ENCODE data around the gene PLCG2. TPM values are rescaled to one million over a fixed set of nuclear protein-coding genes. Genes with fewer than 3 reads are reported as not detected.
"Not testable (repeated sequence)": the region's sequence is repeated elsewhere in the genome, so short reads cannot be mapped to it uniquely, and the experiment has no call there.

Gene PLCG2
- polyA plus RNA-seq, 3 donors, result 2.0 to 16.2 (median 8.4) TPM

- H3K27ac ChIP-seq (ENCODE audit: low read depth, low read length), result no peak overlapping the region
- WGBS, 3 donors, result 88 to 92% (median 89%) methylated on average over 3 of the region's 3 CpGs
These were observed 3.1 kb downstream of the PLCG2 start for GRCh38 chr16:81782236-81782635.

GRCh38 chr16:81784072-81784795 lies 5.1 kb downstream of the PLCG2 start:
- H3K27ac ChIP-seq (ENCODE audit: low read depth, low read length), result no peak overlapping the region
- WGBS, 3 donors, result 15 to 53% (median 39%) methylated on average over 3 of the region's 3 CpGs

GRCh38 chr16:81785138-81785924 lies 6.2 kb downstream of the PLCG2 start:
- WGBS, 3 donors, result 70 to 79% (median 74%) methylated on average over 7 of the region's 7 CpGs
- no peak overlapping the region for H3K27ac ChIP-seq (ENCODE audit: low read depth, low read length)

- 53 to 70% (median 62%) methylated on average over 6 of the region's 6 CpGs for WGBS, 3 donors
- H3K27ac ChIP-seq (ENCODE audit: low read depth, low read length), result no peak overlapping the region
These were observed 7.2 kb downstream of the PLCG2 start for GRCh38 chr16:81786321-81786720.

GRCh38 chr16:81786868-81787267 lies 7.8 kb downstream of the PLCG2 start:
- WGBS, 3 donors, result 59 to 78% (median 78%) methylated on average over 2 of the region's 2 CpGs
- H3K27ac ChIP-seq (ENCODE audit: low read depth, low read length), result no peak overlapping the region

GRCh38 chr16:81787659-81788058 lies 8.6 kb downstream of the PLCG2 start:
- H3K27ac ChIP-seq (ENCODE audit: low read depth, low read length), result no peak overlapping the region
- 79 to 82% (median 79%) methylated on average over 6 of the region's 6 CpGs for WGBS, 3 donors

- 75 to 85% (median 81%) methylated on average over 5 of the region's 5 CpGs for WGBS, 3 donors
- no peak overlapping the region for H3K27ac ChIP-seq (ENCODE audit: low read depth, low read length)
These were observed 11.2 kb downstream of the PLCG2 start for GRCh38 chr16:81790277-81790676.

GRCh38 chr16:81790830-81791435 lies 11.8 kb downstream of the PLCG2 start:
- 50 to 57% (median 51%) methylated on average over 2 of the region's 2 CpGs for WGBS, 3 donors
- no peak overlapping the region for H3K27ac ChIP-seq (ENCODE audit: low read depth, low read length)

GRCh38 chr16:81792828-81793227 lies 13.7 kb downstream of the PLCG2 start:
- no peak overlapping the region for H3K27ac ChIP-seq (ENCODE audit: low read depth, low read length)
- WGBS, 3 donors, result 75 to 92% (median 89%) methylated on average over 1 of the region's 1 CpG

- no peak overlapping the region for H3K27ac ChIP-seq (ENCODE audit: low read depth, low read length)
- WGBS, 3 donors, result 95 to 97% (median 96%) methylated on average over 3 of the region's 3 CpGs
These were observed 16.1 kb downstream of the PLCG2 start for GRCh38 chr16:81795193-81795592.

GRCh38 chr16:81796035-81796434 lies 16.9 kb downstream of the PLCG2 start:
- no peak overlapping the region for H3K27ac ChIP-seq (ENCODE audit: low read depth, low read length)
- 55 to 82% (median 61%) methylated on average over 2 of the region's 2 CpGs for WGBS, 3 donors

GRCh38 chr16:81796583-81797346 lies 17.7 kb downstream of the PLCG2 start:
- no peak overlapping the region for H3K27ac ChIP-seq (ENCODE audit: low read depth, low read length)
- 75 to 84% (median 80%) methylated on average over 10 of the region's 10 CpGs for WGBS, 3 donors

- H3K27ac ChIP-seq (ENCODE audit: low read depth, low read length), result no peak overlapping the region
- WGBS, 3 donors, result 51 to 84% (median 55%) methylated on average over 6 of the region's 6 CpGs
These were observed 18.4 kb downstream of the PLCG2 start for GRCh38 chr16:81797443-81797842.

- WGBS, 3 donors, result 31 to 72% (median 42%) methylated on average over 14 of the region's 14 CpGs
- no peak overlapping the region for H3K27ac ChIP-seq (ENCODE audit: low read depth, low read length)
These were observed 19.4 kb downstream of the PLCG2 start for GRCh38 chr16:81798311-81799137.

GRCh38 chr16:81799138-81799504 lies 20.0 kb downstream of the PLCG2 start:
- H3K27ac ChIP-seq (ENCODE audit: low read depth, low read length), result no peak overlapping the region
- 47 to 80% (median 54%) methylated on average over 2 of the region's 2 CpGs for WGBS, 3 donors

- WGBS, 3 donors, result 89 to 92% (median 90%) methylated on average over 5 of the region's 5 CpGs
- not testable (repeated sequence) for H3K27ac ChIP-seq (ENCODE audit: low read depth, low read length)
These were observed 22.6 kb downstream of the PLCG2 start for GRCh38 chr16:81801724-81802123.

GRCh38 chr16:81803332-81803731 lies 24.2 kb downstream of the PLCG2 start:
- H3K27ac ChIP-seq (ENCODE audit: low read depth, low read length), result no peak overlapping the region
- WGBS, 3 donors, result 97% methylated on average over 3 of the region's 3 CpGs

- WGBS, 3 donors, result 60 to 69% (median 63%) methylated on average over 2 of the region's 2 CpGs
- H3K27ac ChIP-seq (ENCODE audit: low read depth, low read length), result no peak overlapping the region
These were observed 25.1 kb downstream of the PLCG2 start for GRCh38 chr16:81804134-81804610.
